Measurements from ENCODE around the gene PCDHA1.
"Not testable (repeated sequence)": the region's sequence is repeated elsewhere in the genome, so short reads cannot be mapped to it uniquely, and the experiment has no call there.

The PCDHA1 gene

GRCh38 chr5:140806834-140807775 is 21.2 kb downstream of the PCDHA1 start, which contains the start of gene PCDHA4:
Gene PCDHA4, plus strand, starts transcription at chr5:140807068.
- H3K36me3 ChIP-seq (ENCODE audit: low read length) = no peaks in the 10 kb centered on the region
- H3K79me2 ChIP-seq (ENCODE audit: insufficient read depth, low read length) = no peaks in the 10 kb centered on the region
- no peaks in the 10 kb centered on the region for H4K20me1 ChIP-seq (ENCODE audit: low read depth, low read length)
- no peaks in the 10 kb centered on the region for H3K9me2 ChIP-seq (replicated peaks; ENCODE audit: insufficient read depth, low read length)
- no peaks in the 10 kb centered on the region for H3K27me3 ChIP-seq (ENCODE audit: low read length)
- H3K27ac ChIP-seq (ENCODE audit: low read depth, low read length) = no peak within 1 kb of the TSS
- no peak within 1 kb of the TSS for H3K4me3 ChIP-seq (ENCODE audit: insufficient read depth, low read length, poor library complexity, severe bottlenecking)
- no peak within 1 kb of the TSS for H3K4me2 ChIP-seq (ENCODE audit: low read depth, low read length, poor library complexity, severe bottlenecking)
- TF ChIP-seq CTCF (IDR thresholded peaks at IDR 0.05; ENCODE audit: insufficient read depth, low read length, poor library complexity, severe bottlenecking) = peak; percentile 29
- TF ChIP-seq EZH2phosphoT487 (conservative IDR thresholded peaks at IDR 0.05; ENCODE audit: low read length) = no peak
- no peak within 1 kb of the TSS for H3K9ac ChIP-seq (ENCODE audit: low read length)
- no peaks in the 10 kb centered on the region for H3K9me3 ChIP-seq (ENCODE audit: insufficient read depth, low read length)
- no peak within 1 kb of the TSS for H2AFZ ChIP-seq (ENCODE audit: low read depth, low read length, severe bottlenecking)
- H3F3A ChIP-seq (ENCODE audit: insufficient read depth) = no peaks in the 10 kb centered on the region

DNA sequence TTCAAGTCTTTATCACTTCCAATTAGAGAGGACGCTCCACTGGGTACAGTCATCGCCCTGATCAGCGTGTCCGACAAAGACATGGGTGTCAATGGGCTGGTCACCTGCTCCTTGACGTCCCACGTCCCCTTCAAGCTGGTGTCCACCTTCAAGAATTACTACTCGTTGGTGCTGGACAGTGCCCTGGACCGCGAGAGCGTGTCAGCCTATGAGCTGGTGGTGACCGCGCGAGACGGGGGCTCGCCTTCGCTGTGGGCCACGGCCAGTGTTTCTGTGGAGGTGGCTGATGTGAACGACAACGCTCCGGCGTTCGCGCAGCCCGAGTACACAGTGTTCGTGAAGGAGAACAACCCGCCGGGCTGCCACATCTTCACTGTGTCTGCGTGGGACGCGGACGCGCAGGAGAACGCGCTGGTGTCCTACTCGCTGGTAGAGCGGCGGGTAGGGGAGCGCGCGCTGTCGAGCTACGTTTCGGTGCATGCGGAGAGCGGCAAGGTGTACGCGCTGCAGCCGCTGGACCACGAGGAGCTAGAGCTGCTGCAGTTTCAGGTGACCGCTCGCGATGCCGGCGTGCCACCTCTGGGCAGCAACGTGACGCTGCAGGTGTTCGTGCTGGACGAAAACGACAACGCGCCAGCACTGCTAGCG is 22.4 kb downstream of the PCDHA1 start:
- not testable (repeated sequence) for H3K79me2 ChIP-seq (ENCODE audit: insufficient read depth, low read length); H3K4me3 ChIP-seq (ENCODE audit: insufficient read depth, low read length, poor library complexity, severe bottlenecking)

GRCh38 chr5:140808889-140809291 is 22.9 kb downstream of the PCDHA1 start:
- TF ChIP-seq CTCF (IDR thresholded peaks at IDR 0.05; ENCODE audit: insufficient read depth, low read length, poor library complexity, severe bottlenecking) (no peak), EZH2phosphoT487 (conservative IDR thresholded peaks at IDR 0.05; ENCODE audit: low read length) (no peak)
- no peaks in the 10 kb centered on the region for H3F3A ChIP-seq (ENCODE audit: insufficient read depth)
- no peak overlapping the region for H3K4me3 ChIP-seq (ENCODE audit: insufficient read depth, low read length, poor library complexity, severe bottlenecking)
- H3K27ac ChIP-seq (ENCODE audit: low read depth, low read length) = no peak overlapping the region
- H3K79me2 ChIP-seq (ENCODE audit: insufficient read depth, low read length) = no peaks in the 10 kb centered on the region
- no peak overlapping the region for H2AFZ ChIP-seq (ENCODE audit: low read depth, low read length, severe bottlenecking)
- no peaks in the 10 kb centered on the region for H3K9me3 ChIP-seq (ENCODE audit: insufficient read depth, low read length)
- no peaks in the 10 kb centered on the region for H3K9me2 ChIP-seq (replicated peaks; ENCODE audit: insufficient read depth, low read length)
- no peak overlapping the region for H3K4me2 ChIP-seq (ENCODE audit: low read depth, low read length, poor library complexity, severe bottlenecking)
- no peaks in the 10 kb centered on the region for H4K20me1 ChIP-seq (ENCODE audit: low read depth, low read length)
- no peak overlapping the region for H3K9ac ChIP-seq (ENCODE audit: low read length)
- H3K36me3 ChIP-seq (ENCODE audit: low read length) = no peaks in the 10 kb centered on the region
- no peaks in the 10 kb centered on the region for H3K27me3 ChIP-seq (ENCODE audit: low read length)

More for the DNA sequence above, 22.4 kb downstream of the PCDHA1 start:
- not testable (repeated sequence) for H3K9me3 ChIP-seq (ENCODE audit: insufficient read depth, low read length); H3K27ac ChIP-seq (ENCODE audit: low read depth, low read length); H3K9ac ChIP-seq (ENCODE audit: low read length); H2AFZ ChIP-seq (ENCODE audit: low read depth, low read length, severe bottlenecking); H3F3A ChIP-seq (ENCODE audit: insufficient read depth); H3K36me3 ChIP-seq (ENCODE audit: low read length); H4K20me1 ChIP-seq (ENCODE audit: low read depth, low read length); H3K4me2 ChIP-seq (ENCODE audit: low read depth, low read length, poor library complexity, severe bottlenecking); H3K27me3 ChIP-seq (ENCODE audit: low read length); H3K9me2 ChIP-seq (replicated peaks; ENCODE audit: insufficient read depth, low read length)
